Omental fat pad (tissue), 4 donors: ENCODE results near the gene ZNF536. TPM values are rescaled to one million over a fixed set of nuclear protein-coding genes. Genes with fewer than 3 reads are reported as not detected.

ENCODE experiments used
- ATAC-seq: fragments of 150-250 bp; one replicate; pipeline ENCODE4 v1.9.1; 2016; ENCODE audit warnings: mild to moderate bottlenecking, moderate library complexity; ENCODE audit not compliant: low FRiP score
- DNase-seq: peaks from one replicate; pipeline ENCODE4 v3.0.0-alpha.2; 2019; ENCODE audit warnings: low spot score
- CTCF ChIP-seq, 3 donors: fragments of 450-650 bp; IDR thresholded peaks; one replicate each; pipeline ENCODE4 v1.5.1; 2016 to 2017; ENCODE audit warnings: antibody characterized with exemption in 3 of 3, mild to moderate bottlenecking in 3 of 3, moderate library complexity in 2 of 3
- total RNA-seq, 4 donors: library from RNA; depleted of rRNA; stranded (reverse); fragments of >200 nt; gene quantifications; one replicate each; pipeline ENCODE4 v1.1.0, GENCODE V29; 2016

The ZNF536 gene
- total RNA-seq, 4 donors from 2014 or later: 0.09 to 1.1 TPM; not detected in 2

- DNase-seq: no peak
- ATAC-seq: no peak
- TF ChIP-seq CTCF (IDR thresholded peaks at IDR 0.05): no peak
Observed at GRCh38 chr19:30449078-30449590, 77.0 kb downstream of the ZNF536 start.

- TF ChIP-seq CTCF (IDR thresholded peaks at IDR 0.05): no peak
- ATAC-seq (no peak), DNase-seq (no peak)
Observed at GRCh38 chr19:30449673-30450072, 77.5 kb downstream of the ZNF536 start.

- DNase-seq: no peak
- no peak for ATAC-seq
- TF ChIP-seq CTCF (IDR thresholded peaks at IDR 0.05): no peak
Observed at GRCh38 chr19:30450100-30450499, 77.9 kb downstream of the ZNF536 start.

- TF ChIP-seq CTCF (IDR thresholded peaks at IDR 0.05): no peak
- no peak for DNase-seq
- ATAC-seq: no peak
Observed at GRCh38 chr19:30450835-30451321, 78.7 kb downstream of the ZNF536 start.

GRCh38 chr19:30452931-30453330 lies 80.7 kb downstream of the ZNF536 start:
- DNase-seq: no peak
- no peak for TF ChIP-seq CTCF (IDR thresholded peaks at IDR 0.05)
- no peak for ATAC-seq

- no peak for DNase-seq
- no peak for TF ChIP-seq CTCF (IDR thresholded peaks at IDR 0.05)
- no peak for ATAC-seq
Observed at GRCh38 chr19:30453743-30454142, 81.6 kb downstream of the ZNF536 start.

GRCh38 chr19:30455881-30456280 lies 83.7 kb downstream of the ZNF536 start:
- no peak for DNase-seq
- TF ChIP-seq CTCF (IDR thresholded peaks at IDR 0.05): no peak
- no peak for ATAC-seq
